ENCODE results near the gene USH2A. TPM values are rescaled to one million over a fixed set of nuclear protein-coding genes. Genes with fewer than 3 reads are reported as not detected.

USH2A gene
- total RNA-seq, 8 experiments from 2014 or later, result 0.10 to 0.85 (median 0.49) TPM

DNA sequence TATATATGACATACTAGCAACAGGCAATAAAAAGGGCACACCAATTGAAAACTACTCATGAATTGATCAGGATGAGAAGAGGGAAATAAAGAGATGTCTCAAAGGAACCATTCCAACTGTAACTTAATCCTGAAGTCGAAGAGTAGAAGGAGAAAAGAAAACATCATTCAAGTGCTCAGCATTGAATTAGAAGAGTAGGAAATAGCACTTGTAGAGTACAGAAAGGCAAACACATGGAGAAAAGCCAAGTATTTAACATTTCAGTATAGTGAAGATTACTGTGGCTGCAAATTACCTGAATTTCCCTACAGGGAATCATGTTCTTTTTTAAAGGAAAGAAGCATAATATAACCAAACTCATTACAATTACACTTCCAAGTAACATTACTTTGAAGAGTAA lies 651.1 kb downstream of the USH2A start:
- in situ Hi-C loops (cut with MboI; ENCODE audit: low pct_unique_long_range_greater_than_20kb in 2 of 9, low sequenced_read_pairs in 9 of 9, unreplicated experiment in 9 of 9), result no loop called here
- H3K27ac ChIP-seq, result no peak overlapping the region
- peaks cover 0 to 2% of the 10 kb centered on the region in 2 donors for H3K4me1 ChIP-seq (replicated peaks in 1 of 2)
- no peak for ATAC-seq (replicated peaks in 6 of 8)
- H3K4me3 ChIP-seq, result no peak overlapping the region
- 0 to 75% (median 40%) methylated on average over 1 of the region's 1 CpG; no CpG with 5 or more reads in 1 of the 10 experiments for WGBS, 10 experiments

DNA sequence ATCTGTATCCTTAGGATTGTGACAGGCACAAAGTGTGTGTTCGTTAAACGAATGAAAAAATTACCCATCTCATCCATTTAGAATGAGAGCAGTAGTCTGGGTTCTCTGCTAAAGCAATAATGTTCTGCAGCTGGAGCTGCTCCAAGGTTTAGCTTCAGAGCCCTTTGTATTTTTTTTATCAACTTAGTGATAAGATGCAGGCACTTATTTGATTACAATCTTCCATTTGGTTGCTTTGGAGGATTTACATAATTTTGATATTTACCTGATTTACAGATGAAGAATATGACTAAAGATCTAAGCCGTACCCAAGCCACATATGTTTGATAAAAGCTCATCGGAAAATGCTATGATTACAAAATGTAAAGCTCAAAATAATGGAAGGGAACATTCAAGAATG lies 654.9 kb downstream of the USH2A start:
- 7 to 100% (median 83%) methylated on average over 1 to 4 of the region's 4 CpGs for WGBS, 10 experiments
- no peak for ATAC-seq (replicated peaks in 6 of 8)
- no peak overlapping the region for H3K4me3 ChIP-seq
- no peak overlapping the region for H3K27ac ChIP-seq
- in situ Hi-C loops (cut with MboI; ENCODE audit: low pct_unique_long_range_greater_than_20kb in 2 of 9, low sequenced_read_pairs in 9 of 9, unreplicated experiment in 9 of 9), result no loop called here
- no peaks in the 10 kb centered on the region for H3K4me1 ChIP-seq (replicated peaks in 1 of 2)

- in situ Hi-C loops (cut with MboI; ENCODE audit: low pct_unique_long_range_greater_than_20kb in 2 of 9, low sequenced_read_pairs in 9 of 9, unreplicated experiment in 9 of 9), result no loop called here
- no peak overlapping the region for H3K27ac ChIP-seq
- no peaks in the 10 kb centered on the region for H3K4me1 ChIP-seq (replicated peaks in 1 of 2)
- 0 to 68% (median 47%) methylated on average over 2 of the region's 2 CpGs for WGBS, 10 experiments
- no peak overlapping the region for H3K4me3 ChIP-seq
- ATAC-seq (replicated peaks in 6 of 8), result no peak
Measured at GRCh38 chr1:215767761-215768160, 655.5 kb downstream of the USH2A start.

GRCh38 chr1:215766521-215766920 lies 656.7 kb downstream of the USH2A start:
- in situ Hi-C loops (cut with MboI; ENCODE audit: low pct_unique_long_range_greater_than_20kb in 2 of 9, low sequenced_read_pairs in 9 of 9, unreplicated experiment in 9 of 9), result no loop called here
- WGBS, 10 experiments, result 0 to 100% (median 91%) methylated on average over 1 of the region's 1 CpG; no CpG with 5 or more reads in 4 of the 10 experiments

GRCh38 chr1:215765833-215766232 lies 657.4 kb downstream of the USH2A start:
- no peaks in the 10 kb centered on the region for H3K4me1 ChIP-seq (replicated peaks in 1 of 2)
- 0 to 95% (median 91%) methylated on average over 1 of the region's 1 CpG; no CpG with 5 or more reads in 2 of the 10 experiments for WGBS, 10 experiments
- H3K27ac ChIP-seq, result no peak overlapping the region
- in situ Hi-C loops (cut with MboI; ENCODE audit: low pct_unique_long_range_greater_than_20kb in 2 of 9, low sequenced_read_pairs in 9 of 9, unreplicated experiment in 9 of 9), result no loop called here
- no peak overlapping the region for H3K4me3 ChIP-seq
- peak in 2 of 8 experiments; percentile 56 to 59 for ATAC-seq (replicated peaks in 6 of 8)

More at GRCh38 chr1:215766521-215766920, 656.7 kb downstream of the USH2A start:
- H3K27ac ChIP-seq, result no peak overlapping the region
- H3K4me3 ChIP-seq, result no peak overlapping the region
- no peaks in the 10 kb centered on the region for H3K4me1 ChIP-seq (replicated peaks in 1 of 2)
- no peak for ATAC-seq (replicated peaks in 6 of 8)

DNA sequence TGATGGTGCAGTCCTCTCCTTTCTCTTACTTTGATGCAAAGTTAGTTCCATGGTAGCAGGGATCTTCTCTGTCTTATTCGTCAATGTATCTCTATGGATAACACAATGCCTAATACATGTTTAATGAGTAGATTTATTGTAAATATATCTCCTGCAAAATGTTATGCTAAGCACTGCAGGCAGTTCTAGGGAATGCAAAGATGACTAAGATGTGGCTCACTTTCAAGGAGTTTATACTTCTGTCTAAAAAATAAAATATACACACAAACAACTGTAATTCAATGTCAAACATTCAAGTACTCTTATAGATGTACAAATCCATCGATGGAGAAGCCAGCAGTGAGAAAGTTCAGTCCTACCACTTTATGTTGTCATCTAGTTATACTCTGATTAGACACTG lies 661.8 kb downstream of the USH2A start:
- in situ Hi-C loops (cut with MboI; ENCODE audit: low pct_unique_long_range_greater_than_20kb in 2 of 9, low sequenced_read_pairs in 9 of 9, unreplicated experiment in 9 of 9), result no loop called here
- 0 to 97% (median 89%) methylated on average over 1 to 2 of the region's 2 CpGs for WGBS, 10 experiments

GRCh38 chr1:215754112-215754511 lies 669.1 kb downstream of the USH2A start:
- 27 to 97% (median 84%) methylated on average over 1 to 4 of the region's 4 CpGs for WGBS, 10 experiments
- ATAC-seq (replicated peaks in 6 of 8), result no peak
- in situ Hi-C loops (cut with MboI; ENCODE audit: low pct_unique_long_range_greater_than_20kb in 2 of 9, low sequenced_read_pairs in 9 of 9, unreplicated experiment in 9 of 9), result no loop called here
- H3K27ac ChIP-seq, result no peak overlapping the region
- no peaks in the 10 kb centered on the region for H3K4me1 ChIP-seq (replicated peaks in 1 of 2)
- no peak overlapping the region for H3K4me3 ChIP-seq

More for the DNA sequence above, 661.8 kb downstream of the USH2A start:
- H3K4me1 ChIP-seq (replicated peaks in 1 of 2), result no peaks in the 10 kb centered on the region
- no peak overlapping the region for H3K27ac ChIP-seq
- H3K4me3 ChIP-seq, result no peak overlapping the region
- no peak for ATAC-seq (replicated peaks in 6 of 8)

GRCh38 chr1:215749414-215749813 lies 673.8 kb downstream of the USH2A start:
- Histone ChIP-seq H3K27ac (no peak overlapping the region), H3K4me3 (no peak overlapping the region), H3K4me1 (replicated peaks in 1 of 2) (no peaks in the 10 kb centered on the region)
- ATAC-seq (replicated peaks in 6 of 8), result no peak
- WGBS, 10 experiments, result 0 to 90% (median 60%) methylated on average over 1 to 4 of the region's 4 CpGs
- in situ Hi-C loops (cut with MboI; ENCODE audit: low pct_unique_long_range_greater_than_20kb in 2 of 9, low sequenced_read_pairs in 9 of 9, unreplicated experiment in 9 of 9), result no loop called here

- Histone ChIP-seq H3K4me3 (no peak overlapping the region), H3K27ac (no peak overlapping the region), H3K4me1 (replicated peaks in 1 of 2) (no peaks in the 10 kb centered on the region)
- no peak for ATAC-seq (replicated peaks in 6 of 8)
- 40 to 100% (median 69%) methylated on average over 1 of the region's 1 CpG; no CpG with 5 or more reads in 1 of the 10 experiments for WGBS, 10 experiments
- in situ Hi-C loops (cut with MboI; ENCODE audit: low pct_unique_long_range_greater_than_20kb in 2 of 9, low sequenced_read_pairs in 9 of 9, unreplicated experiment in 9 of 9), result no loop called here
Measured at GRCh38 chr1:215748431-215748830, 674.8 kb downstream of the USH2A start.

- H3K27ac ChIP-seq, result no peak overlapping the region
- no peak for ATAC-seq (replicated peaks in 6 of 8)
- no peak overlapping the region for H3K4me3 ChIP-seq
- in situ Hi-C loops (cut with MboI; ENCODE audit: low pct_unique_long_range_greater_than_20kb in 2 of 9, low sequenced_read_pairs in 9 of 9, unreplicated experiment in 9 of 9), result no loop called here
- H3K4me1 ChIP-seq (replicated peaks in 1 of 2), result no peaks in the 10 kb centered on the region
- 43 to 100% (median 90%) methylated on average over 1 of the region's 1 CpG; no CpG with 5 or more reads in 1 of the 10 experiments for WGBS, 10 experiments
Measured at GRCh38 chr1:215744419-215744818, 678.8 kb downstream of the USH2A start.

DNA sequence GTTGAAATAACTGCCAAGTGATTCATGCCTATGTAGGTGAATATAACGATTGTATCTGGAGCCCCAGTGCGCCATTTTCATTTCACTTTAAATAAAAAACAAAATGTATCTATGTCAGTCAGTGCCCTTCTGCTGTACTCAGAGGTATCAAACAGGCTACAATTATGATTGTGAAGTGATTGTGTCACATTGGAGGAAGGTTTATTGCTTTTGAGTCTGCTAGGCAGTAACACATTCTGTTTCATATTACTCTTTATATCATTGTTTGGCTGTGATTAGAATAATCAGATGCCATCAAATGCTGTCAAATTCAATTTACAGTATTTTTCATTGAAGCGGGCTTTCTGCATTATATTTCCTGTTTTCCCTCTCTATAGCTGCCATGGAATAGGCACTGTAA lies 684.2 kb downstream of the USH2A start:
- peak in 2 of 8 experiments; percentile 34 to 74 for ATAC-seq (replicated peaks in 6 of 8)
- 50 to 100% (median 88%) methylated on average over 1 to 3 of the region's 3 CpGs for WGBS, 10 experiments
- in situ Hi-C loops (cut with MboI; ENCODE audit: low pct_unique_long_range_greater_than_20kb in 2 of 9, low sequenced_read_pairs in 9 of 9, unreplicated experiment in 9 of 9), result no loop called here
- no peaks in the 10 kb centered on the region for H3K4me1 ChIP-seq (replicated peaks in 1 of 2)
- no peak overlapping the region for H3K4me3 ChIP-seq
- no peak overlapping the region for H3K27ac ChIP-seq

DNA sequence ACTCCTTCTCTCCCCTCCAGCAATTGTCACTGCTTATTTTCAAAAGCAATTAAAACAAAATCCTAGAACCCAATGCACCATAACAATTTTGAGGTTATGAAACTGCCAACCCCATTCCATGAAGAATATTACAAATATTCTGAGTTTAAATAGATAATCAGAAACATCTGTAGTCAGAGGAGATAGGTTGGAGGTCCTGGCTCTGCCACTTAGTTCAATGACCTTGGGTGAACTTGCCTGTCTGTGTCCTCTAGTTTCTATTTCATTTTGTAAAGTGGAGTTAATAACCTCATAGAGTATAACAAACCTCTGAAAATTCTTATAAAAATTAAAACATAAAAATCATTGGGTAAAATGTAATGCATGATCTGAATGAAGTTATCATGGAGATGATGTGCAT lies 691.5 kb downstream of the USH2A start:
- Histone ChIP-seq H3K4me1 (replicated peaks in 1 of 2) (no peaks in the 10 kb centered on the region), H3K4me3 (no peak overlapping the region), H3K27ac (no peak overlapping the region)
- no peak for ATAC-seq (replicated peaks in 6 of 8)
- in situ Hi-C loops (cut with MboI; ENCODE audit: low pct_unique_long_range_greater_than_20kb in 2 of 9, low sequenced_read_pairs in 9 of 9, unreplicated experiment in 9 of 9), result no loop called here

DNA sequence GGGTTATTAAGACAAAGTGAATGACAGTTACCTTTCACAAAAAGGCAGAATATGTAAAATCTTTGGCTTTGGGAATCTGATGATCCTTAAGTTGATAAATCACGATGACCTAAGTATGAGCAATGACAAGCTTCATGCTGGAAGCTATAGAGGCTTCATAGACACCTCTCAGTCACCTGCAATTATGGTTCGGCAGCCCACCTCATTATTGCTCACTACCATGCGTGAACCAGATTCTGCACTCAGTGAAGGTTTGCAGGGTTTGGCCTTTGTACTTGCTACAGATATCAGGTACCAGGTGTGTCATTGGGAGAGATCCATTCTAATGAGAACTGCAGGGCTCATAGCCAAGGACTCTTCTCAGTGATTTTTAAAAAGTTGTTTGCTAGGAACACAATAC lies 692.6 kb downstream of the USH2A start:
- Histone ChIP-seq H3K27ac (no peak overlapping the region), H3K4me3 (no peak overlapping the region), H3K4me1 (replicated peaks in 1 of 2) (no peaks in the 10 kb centered on the region)
- 44 to 96% (median 85%) methylated on average over 1 to 3 of the region's 3 CpGs; no CpG with 5 or more reads in 4 of the 10 experiments for WGBS, 10 experiments
- no peak for ATAC-seq (replicated peaks in 6 of 8)
- in situ Hi-C loops (cut with MboI; ENCODE audit: low pct_unique_long_range_greater_than_20kb in 2 of 9, low sequenced_read_pairs in 9 of 9, unreplicated experiment in 9 of 9), result no loop called here

DNA sequence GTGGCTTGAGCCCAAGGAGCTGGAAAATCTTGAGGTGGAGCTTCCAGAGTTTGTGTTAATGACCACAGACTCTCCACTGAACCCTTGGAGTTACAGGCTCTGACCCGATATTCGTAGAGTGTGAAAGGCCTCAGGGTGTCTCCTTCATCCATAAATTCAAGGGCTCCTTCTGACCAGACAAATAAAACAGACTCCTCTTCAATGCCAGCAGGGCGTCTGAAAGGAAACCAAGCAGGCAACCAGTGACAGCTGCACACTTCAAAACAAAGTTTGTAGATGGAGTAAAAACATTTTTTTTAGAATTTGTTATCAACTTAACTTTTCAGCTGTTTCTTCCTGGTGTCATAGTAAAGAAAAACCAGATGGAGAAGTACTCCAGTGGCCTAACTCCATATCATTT lies 695.1 kb downstream of the USH2A start:
- Histone ChIP-seq H3K4me1 (replicated peaks in 1 of 2) (no peaks in the 10 kb centered on the region), H3K27ac (no peak overlapping the region), H3K4me3 (no peak overlapping the region)
- in situ Hi-C loops (cut with MboI; ENCODE audit: low pct_unique_long_range_greater_than_20kb in 2 of 9, low sequenced_read_pairs in 9 of 9, unreplicated experiment in 9 of 9), result no loop called here
- peak in 3 of 8 experiments; percentile 84 to 93 (median 92) for ATAC-seq (replicated peaks in 6 of 8)
- WGBS, 10 experiments, result 21 to 100% (median 68%) methylated on average over 1 to 3 of the region's 3 CpGs; no CpG with 5 or more reads in 1 of the 10 experiments

All from motor neuron (in vitro differentiated cells).